GM10266 (cell line): ENCODE measurements around the gene SETD6.

Source experiments
- DNase-seq: peaks from one replicate; pipeline ENCODE4 v3.0.0; 2012; ENCODE audit errors: extremely low spot score
- TF ChIP-seq, protein P1 (sequence below): IDR thresholded peaks from 2 replicates; pipeline ENCODE4 v1.5.1; 2012; ENCODE audit warnings: mild to moderate bottlenecking, low read depth; ENCODE audit not compliant: control insufficient read depth, insufficient read depth; ENCODE audit errors: missing control alignments

The SETD6 gene

DNA sequence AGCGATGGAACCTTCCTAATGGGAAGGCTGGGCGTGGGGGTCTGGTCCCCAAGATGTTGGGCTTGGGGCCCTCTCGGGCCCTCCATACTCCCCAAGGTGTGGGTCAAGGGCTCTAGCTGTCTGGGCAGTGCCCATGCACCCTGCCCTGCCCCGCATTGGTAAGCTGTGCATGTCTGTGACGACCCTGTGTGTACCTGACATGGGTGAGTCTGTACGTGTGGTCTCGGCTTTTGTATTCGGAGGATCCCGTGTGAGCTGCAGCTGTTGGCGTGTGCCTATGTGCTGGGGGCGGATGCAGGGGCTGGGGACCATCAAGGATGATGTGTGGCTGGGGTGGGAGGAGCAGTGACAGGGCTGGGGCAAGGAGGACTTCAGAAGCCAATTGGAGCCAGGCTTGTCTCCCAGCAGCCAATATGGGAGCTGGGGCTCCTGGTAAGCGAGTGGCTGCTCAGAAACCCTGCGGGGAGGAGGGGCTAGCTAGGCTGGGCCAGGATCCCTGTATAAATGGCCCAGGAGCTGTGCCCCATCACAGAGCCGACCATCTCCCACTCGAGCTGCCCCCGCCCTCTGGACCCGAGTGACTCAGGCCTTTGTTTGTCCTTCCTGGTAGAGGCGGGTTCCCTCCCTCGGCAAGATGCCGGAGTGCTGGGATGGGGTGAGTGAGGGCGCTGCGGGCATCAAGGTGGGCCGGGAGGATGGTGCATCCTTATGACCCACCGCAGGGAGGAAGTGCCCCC is 15.5 kb upstream of the SETD6 start, which contains the start of gene NDRG4:
Gene NDRG4 (plus strand): TSS at position 529 of the 737 bp plus-strand sequence. CDS start 106 bp downstream, at position 635.
- TF ChIP-seq, protein P1, sequence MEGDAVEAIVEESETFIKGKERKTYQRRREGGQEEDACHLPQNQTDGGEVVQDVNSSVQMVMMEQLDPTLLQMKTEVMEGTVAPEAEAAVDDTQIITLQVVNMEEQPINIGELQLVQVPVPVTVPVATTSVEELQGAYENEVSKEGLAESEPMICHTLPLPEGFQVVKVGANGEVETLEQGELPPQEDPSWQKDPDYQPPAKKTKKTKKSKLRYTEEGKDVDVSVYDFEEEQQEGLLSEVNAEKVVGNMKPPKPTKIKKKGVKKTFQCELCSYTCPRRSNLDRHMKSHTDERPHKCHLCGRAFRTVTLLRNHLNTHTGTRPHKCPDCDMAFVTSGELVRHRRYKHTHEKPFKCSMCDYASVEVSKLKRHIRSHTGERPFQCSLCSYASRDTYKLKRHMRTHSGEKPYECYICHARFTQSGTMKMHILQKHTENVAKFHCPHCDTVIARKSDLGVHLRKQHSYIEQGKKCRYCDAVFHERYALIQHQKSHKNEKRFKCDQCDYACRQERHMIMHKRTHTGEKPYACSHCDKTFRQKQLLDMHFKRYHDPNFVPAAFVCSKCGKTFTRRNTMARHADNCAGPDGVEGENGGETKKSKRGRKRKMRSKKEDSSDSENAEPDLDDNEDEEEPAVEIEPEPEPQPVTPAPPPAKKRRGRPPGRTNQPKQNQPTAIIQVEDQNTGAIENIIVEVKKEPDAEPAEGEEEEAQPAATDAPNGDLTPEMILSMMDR = no peak
- peak; percentile 82 for DNase-seq

DNA sequence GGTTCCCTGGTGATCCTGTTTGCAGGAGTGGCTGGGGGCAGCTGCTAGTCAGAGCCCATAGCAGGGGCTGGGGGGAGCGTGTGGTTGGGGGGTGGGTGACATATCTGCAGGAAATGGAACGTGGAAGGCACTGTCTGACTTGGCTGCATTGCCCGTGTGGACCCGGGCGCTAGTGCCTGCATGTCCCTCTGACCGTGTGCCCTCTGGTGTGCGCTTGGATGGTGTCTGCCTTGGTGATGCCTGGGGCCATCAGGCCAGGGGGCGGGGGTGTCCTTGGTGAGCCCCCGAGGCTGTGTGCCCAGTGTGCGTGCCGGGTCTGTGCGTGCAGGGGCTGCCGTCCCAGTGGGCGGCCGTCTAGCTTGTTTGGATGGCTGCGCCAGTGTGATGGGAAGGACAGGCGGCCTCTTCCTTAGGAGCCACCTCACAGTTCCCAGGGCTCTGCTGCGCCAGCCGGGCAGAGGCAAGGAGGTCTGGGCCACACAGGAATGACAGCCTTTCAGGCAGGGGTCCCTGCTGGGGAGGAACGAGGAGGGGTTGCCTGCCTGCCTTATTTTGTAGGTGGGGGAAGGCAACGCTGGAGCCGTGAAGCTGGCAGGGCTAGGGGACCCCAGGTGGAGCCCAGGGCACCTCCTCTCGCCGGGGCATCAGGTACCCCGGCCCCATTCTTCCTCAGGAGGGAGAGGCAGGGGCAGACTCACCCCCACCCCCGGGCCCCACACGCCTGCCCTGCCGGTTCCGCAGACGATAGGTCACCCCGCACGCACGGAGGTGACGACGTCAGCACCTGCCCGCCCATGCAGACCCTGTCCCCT is 14.7 kb upstream of the SETD6 start:
- TF ChIP-seq, protein P1 = no peak
- DNase-seq = no peak

DNA sequence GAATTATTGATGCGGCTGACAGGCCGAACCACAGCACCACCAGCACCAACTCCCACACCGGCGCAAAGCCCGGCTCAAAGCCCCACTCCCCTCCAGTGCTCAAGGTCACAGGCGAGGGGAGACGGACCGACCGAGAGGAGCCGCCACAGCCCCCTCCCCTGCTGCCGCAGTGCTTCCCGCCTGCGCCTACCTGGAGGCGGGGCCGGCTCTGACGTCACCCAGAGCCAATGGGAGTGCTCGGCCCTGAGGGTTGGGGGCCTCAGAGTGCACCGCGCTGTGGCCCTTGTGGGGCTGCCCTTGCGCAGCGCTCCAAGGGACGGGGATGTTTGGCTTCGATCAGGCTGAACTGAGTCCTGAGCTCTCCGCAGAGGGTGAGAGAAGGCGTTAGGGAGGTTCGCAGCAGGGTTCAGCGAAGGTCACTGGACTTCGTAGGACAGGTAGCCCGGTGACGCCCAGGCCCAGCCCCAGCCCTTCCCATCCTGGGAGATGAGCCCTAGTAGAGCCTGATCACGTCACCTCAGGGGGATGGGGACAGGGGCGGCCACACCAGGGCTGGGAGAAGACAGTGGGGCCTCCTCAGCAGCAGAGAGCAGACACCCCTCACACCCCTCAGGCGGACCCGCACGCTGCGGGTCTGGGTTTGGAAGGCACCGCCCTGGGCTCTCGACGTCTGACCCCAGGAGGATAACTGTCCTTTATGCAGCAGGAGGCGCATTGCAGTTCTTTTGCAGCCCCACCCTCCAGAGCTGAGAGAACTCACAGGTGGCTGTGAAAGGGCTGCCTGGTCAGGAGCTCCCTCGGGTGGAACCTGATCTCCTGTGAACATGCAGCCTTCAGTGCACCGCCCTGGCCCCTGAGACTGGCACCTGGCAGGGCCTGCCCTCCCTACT is 13.8 kb upstream of the SETD6 start:
- TF ChIP-seq, protein P1 = no peak
- DNase-seq = peak; percentile 33

DNA sequence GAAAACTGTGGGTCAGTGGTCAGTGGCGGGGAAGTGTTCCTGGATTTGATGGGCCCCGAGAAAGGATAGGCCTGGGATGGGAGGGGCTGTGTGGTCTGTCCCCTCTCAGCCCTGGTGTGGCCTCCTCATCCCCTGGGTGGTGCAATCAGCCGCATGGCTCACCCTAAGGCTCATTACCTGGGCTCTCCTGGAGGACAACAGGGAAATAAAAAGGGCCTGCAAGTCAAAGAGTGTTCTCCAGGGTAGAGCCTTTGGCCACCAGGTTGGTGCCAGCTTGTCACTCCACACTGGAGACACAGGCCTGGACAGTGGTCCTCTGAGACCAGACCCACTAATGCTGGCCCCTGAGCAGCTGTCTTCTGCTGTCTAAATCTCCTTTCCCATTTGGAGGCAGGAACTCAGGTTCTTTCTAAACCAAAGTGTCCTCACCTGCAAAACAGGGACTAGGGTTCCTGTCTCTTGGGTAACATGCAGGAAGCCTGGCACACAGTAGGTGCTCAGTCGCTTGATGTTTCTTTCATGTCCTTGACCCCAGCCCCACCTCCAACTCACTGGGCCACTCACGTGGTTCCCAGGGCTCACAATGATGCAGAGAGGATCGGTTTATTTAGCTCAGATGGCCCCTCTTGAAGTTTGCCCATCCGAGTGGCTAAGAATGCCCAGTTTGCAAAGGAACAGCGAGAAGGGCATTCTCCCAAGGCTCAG is 12.9 kb upstream of the SETD6 start:
- TF ChIP-seq, protein P1 = no peak
- DNase-seq = no peak

DNA sequence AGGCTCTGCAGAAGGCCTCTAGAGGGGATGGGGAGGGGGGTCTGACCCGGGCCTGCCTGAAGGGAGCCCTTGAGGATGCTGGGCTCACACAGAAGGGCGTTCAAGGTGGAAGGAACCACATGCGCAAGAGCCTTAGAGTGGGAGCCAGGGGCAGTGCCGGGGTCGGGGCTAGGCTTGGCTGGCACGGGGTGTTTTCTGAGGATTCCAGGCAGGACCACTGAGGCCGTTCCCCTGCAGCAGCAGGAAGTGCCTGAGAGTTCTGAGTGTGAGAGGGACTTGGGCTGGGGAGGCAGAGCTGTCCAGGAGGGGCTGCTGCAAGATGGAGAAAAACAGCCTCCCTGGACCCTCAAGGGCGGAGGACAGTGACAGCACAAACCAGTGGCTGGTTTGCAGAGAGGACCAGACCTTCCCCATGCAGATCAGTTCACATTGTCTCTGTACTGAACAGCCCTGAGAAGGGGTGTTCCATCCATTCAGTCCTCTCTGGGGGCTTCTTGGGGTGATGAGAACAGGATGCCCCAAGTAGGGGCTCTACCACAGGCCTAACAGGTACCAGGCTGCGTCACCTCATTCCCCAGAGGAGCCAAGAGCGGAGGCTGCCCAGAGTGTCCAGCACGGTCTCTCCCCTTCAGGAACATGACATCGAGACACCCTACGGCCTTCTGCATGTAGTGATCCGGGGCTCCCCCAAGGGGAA is 12.0 kb upstream of the SETD6 start:
- no peak for DNase-seq
- TF ChIP-seq, protein P1 = no peak

DNA sequence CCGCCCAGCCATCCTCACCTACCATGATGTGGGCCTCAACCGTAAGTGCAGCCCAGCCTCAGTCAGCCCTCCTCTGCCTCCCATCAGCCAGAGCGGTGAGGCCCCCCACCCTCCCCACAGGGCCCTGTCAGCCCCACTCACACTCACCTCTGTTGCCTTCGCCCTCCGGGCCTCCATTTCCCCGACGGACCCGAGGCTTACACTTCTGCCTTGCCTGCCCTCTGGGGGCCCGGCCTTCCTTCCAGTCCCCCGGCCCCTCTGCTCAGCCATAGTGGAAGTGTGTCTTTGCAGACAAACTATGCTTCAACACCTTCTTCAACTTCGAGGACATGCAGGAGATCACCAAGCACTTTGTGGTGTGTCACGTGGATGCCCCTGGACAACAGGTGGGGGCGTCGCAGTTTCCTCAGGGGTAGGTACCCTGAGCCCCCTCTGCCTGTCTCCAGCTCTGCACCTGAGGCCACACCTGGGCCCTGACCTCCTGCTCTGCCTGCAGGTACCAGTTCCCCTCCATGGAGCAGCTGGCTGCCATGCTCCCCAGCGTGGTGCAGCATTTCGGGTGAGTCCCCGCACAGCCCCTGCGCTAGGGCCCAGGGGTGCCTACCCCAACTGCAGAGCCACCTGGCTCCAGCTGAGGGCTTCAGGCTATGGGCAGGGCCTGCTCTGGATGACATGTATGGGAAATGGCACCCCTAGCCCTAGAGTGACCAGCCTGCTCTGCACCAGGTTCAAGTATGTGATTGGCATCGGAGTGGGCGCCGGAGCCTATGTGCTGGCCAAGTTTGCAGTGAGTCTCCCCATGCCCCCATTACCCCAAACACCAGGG is 11.2 kb upstream of the SETD6 start:
- DNase-seq = no peak
- TF ChIP-seq, protein P1 = no peak
